Prostate gland (tissue), 2 donors: ENCODE measurements around the gene ZNF469. TPM values are rescaled to one million over a fixed set of nuclear protein-coding genes. Genes with fewer than 3 reads are reported as not detected.

ENCODE experiments used
- DNase-seq: peaks from one replicate; pipeline ENCODE4 v3.0.0-alpha.2; 2019; ENCODE audit warnings: low spot score
- H3K27ac ChIP-seq, 2 donors: fragments of 200-600 bp; sonication (generic); 2 replicates each; pipeline ENCODE4 v1.5.1; 2017 to 2019
- H3K27me3 ChIP-seq: fragments of 200-600 bp; sonication (generic); replicated peaks from 2 replicates; pipeline ENCODE4 v1.5.1; 2019; ENCODE audit not compliant: insufficient read depth
- H3K36me3 ChIP-seq, 2 donors: fragments of 200-600 bp; sonication (generic); 1 replicate in 1 of 2; 2 replicates in 1 of 2; pipeline versions ENCODE4 v1.5.1 to v1.8.1; 2017 to 2019
- H3K4me1 ChIP-seq: fragments of 200-600 bp; sonication (generic); replicated peaks from 2 replicates; pipeline ENCODE4 v1.5.1; 2019
- H3K4me3 ChIP-seq, 2 donors: fragments of 200-600 bp; sonication (generic); 2 replicates each; pipeline ENCODE4 v1.5.1; 2017 to 2019
- H3K9me3 ChIP-seq: fragments of 200-600 bp; sonication (generic); 2 replicates; pipeline ENCODE4 v1.5.1; 2017
- CTCF ChIP-seq, 4 experiments: fragments of 200-600 bp in 2 of 4; fragments of 450-650 bp in 2 of 4; sonication (generic) in 2 of 4; IDR thresholded peaks; 1 replicate in 3 of 4; 2 replicates in 1 of 4; pipeline ENCODE4 v1.5.1; 2016 to 2019; ENCODE audit warnings: antibody characterized with exemption in 4 of 4, mild to moderate bottlenecking in 2 of 4, moderate library complexity in 2 of 4
- POLR2A ChIP-seq: fragments of 450-650 bp; IDR thresholded peaks from one replicate; pipeline ENCODE4 v1.6.1; 2016; ENCODE audit warnings: antibody characterized with exemption, mild to moderate bottlenecking
- POLR2AphosphoS5 ChIP-seq: sonication (generic); formaldehyde crosslinking; IDR thresholded peaks from one replicate; pipeline ENCODE4 v1.6.1; 2017; ENCODE audit warnings: antibody characterized with exemption
- WGBS: methylation state at CpG from one replicate; pipeline ENCODE4 v1.1.5; 2018; 5-methylcytosine and 5-hydroxymethylcytosine counted together
- intact Hi-C: fragments of 100-400 bp; cut with DNase I; formaldehyde crosslinking; loops from one replicate; pipeline ENCODE4 v1.14.2; 2022
- total RNA-seq, 2 donors: library from RNA; depleted of rRNA; stranded (reverse); fragments of >200 nt; gene quantifications; one replicate each; pipeline ENCODE4 v1.1.0, GENCODE V29; 2016

The ZNF469 gene
- total RNA-seq, 2 donors from 2014 or later = 3.6 to 4.4 TPM

GRCh38 chr16:88417684-88418476 is 35.1 kb downstream of the ZNF469 start:
- no peak for DNase-seq
- no peaks in the 10 kb centered on the region for H3K36me3 ChIP-seq
- H3K27ac ChIP-seq = no peak overlapping the region
- WGBS = 78% methylated on average over 14 of the region's 17 CpGs
- no peak overlapping the region for H3K4me3 ChIP-seq
- H3K9me3 ChIP-seq = no peaks in the 10 kb centered on the region
- intact Hi-C loops = no loop called here
- H3K4me1 ChIP-seq = no peaks in the 10 kb centered on the region
- TF ChIP-seq POLR2AphosphoS5 (no peak), POLR2A (no peak), CTCF (IDR thresholded peaks at IDR 0.05) (no peak)
- H3K27me3 ChIP-seq = no peaks in the 10 kb centered on the region

GRCh38 chr16:88418869-88419268 is 36.1 kb downstream of the ZNF469 start:
- intact Hi-C loops = no loop called here
- no peak for TF ChIP-seq POLR2A
- no peak for TF ChIP-seq POLR2AphosphoS5
- no peak for TF ChIP-seq CTCF (IDR thresholded peaks at IDR 0.05)
- H3K9me3 ChIP-seq = no peaks in the 10 kb centered on the region
- no peak overlapping the region for H3K4me3 ChIP-seq
- no peak overlapping the region for H3K27ac ChIP-seq
- no peaks in the 10 kb centered on the region for H3K36me3 ChIP-seq
- DNase-seq = no peak
- no peaks in the 10 kb centered on the region for H3K4me1 ChIP-seq
- WGBS = 73% methylated on average over 18 of the region's 18 CpGs
- H3K27me3 ChIP-seq = no peaks in the 10 kb centered on the region

GRCh38 chr16:88419790-88420189 is 37.0 kb downstream of the ZNF469 start:
- no peak for DNase-seq
- WGBS = 85% methylated on average over 10 of the region's 10 CpGs
- Histone ChIP-seq H3K4me3 (no peak overlapping the region), H3K36me3 (no peaks in the 10 kb centered on the region), H3K9me3 (no peaks in the 10 kb centered on the region), H3K27ac (no peak overlapping the region), H3K4me1 (peaks cover 3% of the 10 kb centered on the region), H3K27me3 (no peaks in the 10 kb centered on the region)
- intact Hi-C loops = no loop called here
- TF ChIP-seq POLR2AphosphoS5 (no peak), CTCF (IDR thresholded peaks at IDR 0.05) (no peak), POLR2A (no peak)

- no peaks in the 10 kb centered on the region for H3K36me3 ChIP-seq
- no peak overlapping the region for H3K27ac ChIP-seq
- peaks cover 3% of the 10 kb centered on the region for H3K4me1 ChIP-seq
- no peak for DNase-seq
- WGBS = 82% methylated on average over 12 of the region's 12 CpGs
- no peak for TF ChIP-seq POLR2A
- no peak for TF ChIP-seq POLR2AphosphoS5
- no peak for TF ChIP-seq CTCF (IDR thresholded peaks at IDR 0.05)
- H3K9me3 ChIP-seq = no peaks in the 10 kb centered on the region
- no peaks in the 10 kb centered on the region for H3K27me3 ChIP-seq
- intact Hi-C loops = no loop called here
- H3K4me3 ChIP-seq = no peak overlapping the region
Measured at GRCh38 chr16:88420496-88420895, 37.7 kb downstream of the ZNF469 start.

GRCh38 chr16:88421301-88421700 is 38.5 kb downstream of the ZNF469 start:
- Histone ChIP-seq H3K27me3 (no peaks in the 10 kb centered on the region), H3K27ac (no peak overlapping the region), H3K4me3 (no peak overlapping the region), H3K36me3 (no peaks in the 10 kb centered on the region), H3K4me1 (peaks cover 3% of the 10 kb centered on the region), H3K9me3 (no peaks in the 10 kb centered on the region)
- TF ChIP-seq CTCF (IDR thresholded peaks at IDR 0.05) (no peak), POLR2A (no peak), POLR2AphosphoS5 (no peak)
- intact Hi-C loops = no loop called here
- DNase-seq = no peak
- 88% methylated on average over 13 of the region's 14 CpGs for WGBS
